Adrenal gland (tissue), 12 donors: ENCODE results near the gene MBLAC2. TPM values are rescaled to one million over a fixed set of nuclear protein-coding genes. Genes with fewer than 3 reads are reported as not detected.

Experiments
- DNase-seq, 7 donors: peaks; one replicate each; pipeline ENCODE4 v3.0.0-alpha.2; 2019 to 2020
- H3K27ac ChIP-seq, 5 donors: fragments of 200-600 bp; sonication (generic) in 4 of 5; 1 replicate in 3 of 5; 2 replicates in 2 of 5; pipeline versions ENCODE4 v1.5.1 to v1.8.0; 2016 to 2020; ENCODE audit warnings: mild to moderate bottlenecking in 1 of 5
- H3K27me3 ChIP-seq: fragments of 200-600 bp; 2 replicates; pipeline ENCODE4 v1.8.0; 2021
- H3K36me3 ChIP-seq, 2 donors: fragments of 200-600 bp; replicated peaks in 1 of 2; 1 replicate in 1 of 2; 2 replicates in 1 of 2; pipeline versions ENCODE4 v1.5.1 to v1.8.0; 2018 to 2022
- H3K4me1 ChIP-seq, 2 donors: fragments of 200-600 bp; replicated peaks in 1 of 2; 1 replicate in 1 of 2; 2 replicates in 1 of 2; pipeline versions ENCODE4 v1.5.1 to v1.8.0; 2018 to 2021
- H3K4me3 ChIP-seq, 4 donors: fragments of 200-600 bp; sonication (generic) in 3 of 4; one replicate each; pipeline ENCODE4 v1.5.1; 2016 to 2018
- H3K9me3 ChIP-seq, 3 donors: fragments of 200-600 bp; sonication (generic) in 1 of 3; replicated peaks in 1 of 3; 1 replicate in 2 of 3; 2 replicates in 1 of 3; pipeline versions ENCODE4 v1.5.1 to v1.8.0; 2016 to 2021
- CTCF ChIP-seq, 6 experiments: fragments of 450-650 bp in 4 of 6; fragments of 200-600 bp in 2 of 6; sonication (generic) in 1 of 6; IDR thresholded peaks; 1 replicate in 5 of 6; 2 replicates in 1 of 6; pipeline versions ENCODE4 v1.5.1 to v1.8.0; 2016 to 2021; ENCODE audit warnings: antibody characterized with exemption in 6 of 6, mild to moderate bottlenecking in 2 of 6, moderate library complexity in 1 of 6
- POLR2A ChIP-seq, 2 donors: fragments of 450-650 bp; IDR thresholded peaks; one replicate each; pipeline ENCODE4 v1.6.1; 2017; ENCODE audit warnings: antibody characterized with exemption in 2 of 2, mild to moderate bottlenecking in 2 of 2, moderate library complexity in 1 of 2
- WGBS, 4 donors: extraction: QIAGEN DNeasy Blood & Tissue Kit in 2 of 4; methylation state at CpG; one replicate each; pipeline versions ENCODE4 v1.1.5 to v1.1.7; 2013 to 2017; 5-methylcytosine and 5-hydroxymethylcytosine counted together
- intact Hi-C, 2 donors: fragments of 100-400 bp; cut with DNase I; formaldehyde crosslinking; loops; one replicate each; pipeline versions ENCODE4 v1.14.1 to v1.15.0; 2022 to 2023
- polyA plus RNA-seq, 3 donors: library from polyadenylated mRNA; stranded (reverse); fragments of 200-250 nt in 2 of 3; fragments of 350-450 nt in 1 of 3; fragmentation: Illumina TruSeq in 1 of 3; extraction: RNeasy Lipid Tissue Mini Kit (QIAGEN cat#74804) in 1 of 3; gene quantifications; one replicate each; pipeline ENCODE4 v1.2.3, GENCODE V29; 2013 to 2014
- total RNA-seq, 9 donors: library from RNA; depleted of rRNA in 4 of 9; stranded (reverse); fragments of >200 nt in 4 of 9; fragments of 120-200 nt in 1 of 9; fragmentation: NEBNext Ultra II Directional in 1 of 9; extraction: Animal tissue kit (Norgen Biotek cat#: 25700) in 1 of 9; gene quantifications; one replicate each; pipeline versions ENCODE4 v1.1.0 to v1.2.4, GENCODE V29; 2013 to 2023
- donor health status: healthy with polysubstance abuse.
- donor health status: Bipolar disorder and iron deficiency.
- donor health status: DM: yes; HTN: yes; CAD: no.
- donor health status: DM: no; HTN: no; CAD: no.
- donor health status: DM: no; HTN: no; CAD: no.
- donor health status: DM: yes; HTN: yes; CAD: no.

Gene MBLAC2
- total and polyA plus RNA-seq, 12 donors: 1.3 to 8.8 (median 4.8) TPM

- no peak for DNase-seq
- intact Hi-C loops: loop anchor here (10.0 kb wide), 3 partner anchors 97 to 347 kb away; no protein-coding TSS in a partner anchor
- H3K27ac ChIP-seq: no peak overlapping the region
- no peak overlapping the region for H3K4me3 ChIP-seq
- no peaks in the 10 kb centered on the region for H3K36me3 ChIP-seq
- no peaks in the 10 kb centered on the region for H3K9me3 ChIP-seq
- WGBS, 4 donors: 22 to 28% (median 25%) methylated on average over 1 of the region's 1 CpG
- TF ChIP-seq POLR2A (IDR thresholded peaks at IDR 0.05) (no peak), CTCF (IDR thresholded peaks at IDR 0.05) (no peak)
- H3K27me3 ChIP-seq: no peaks in the 10 kb centered on the region
- H3K4me1 ChIP-seq: peaks cover 0 to 11% of the 10 kb centered on the region in 2 donors
Observed at GRCh38 chr5:90438100-90438499, 36.5 kb downstream of the MBLAC2 start.

DNA sequence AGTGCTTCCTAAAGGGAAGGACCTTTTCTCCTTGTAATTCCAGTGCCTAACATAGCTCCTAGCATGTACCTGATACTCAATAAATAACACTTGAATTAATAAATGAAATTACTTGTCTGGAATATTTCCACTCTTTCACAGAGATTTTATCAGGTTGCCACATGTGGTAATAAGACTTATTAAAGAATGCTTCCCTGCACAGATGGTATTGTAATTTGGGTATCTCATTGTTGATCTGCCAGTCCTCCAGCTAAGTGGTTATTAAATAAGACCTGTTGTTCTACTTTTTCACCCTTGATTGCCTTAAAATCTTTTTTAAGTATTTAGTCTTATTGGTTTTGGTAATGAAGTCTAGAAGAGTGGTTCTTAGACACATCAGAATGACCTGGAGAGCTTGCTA, 36.9 kb downstream of the MBLAC2 start:
- Histone ChIP-seq H3K9me3 (no peaks in the 10 kb centered on the region), H3K27me3 (no peaks in the 10 kb centered on the region), H3K36me3 (no peaks in the 10 kb centered on the region), H3K4me1 (peaks cover 0 to 11% of the 10 kb centered on the region in 2 donors), H3K27ac (no peak overlapping the region), H3K4me3 (no peak overlapping the region)
- intact Hi-C loops: loop anchor here (10.0 kb wide), 3 partner anchors 97 to 347 kb away; no protein-coding TSS in a partner anchor
- DNase-seq: no peak
- TF ChIP-seq CTCF (IDR thresholded peaks at IDR 0.05) (no peak), POLR2A (IDR thresholded peaks at IDR 0.05) (no peak)

DNA sequence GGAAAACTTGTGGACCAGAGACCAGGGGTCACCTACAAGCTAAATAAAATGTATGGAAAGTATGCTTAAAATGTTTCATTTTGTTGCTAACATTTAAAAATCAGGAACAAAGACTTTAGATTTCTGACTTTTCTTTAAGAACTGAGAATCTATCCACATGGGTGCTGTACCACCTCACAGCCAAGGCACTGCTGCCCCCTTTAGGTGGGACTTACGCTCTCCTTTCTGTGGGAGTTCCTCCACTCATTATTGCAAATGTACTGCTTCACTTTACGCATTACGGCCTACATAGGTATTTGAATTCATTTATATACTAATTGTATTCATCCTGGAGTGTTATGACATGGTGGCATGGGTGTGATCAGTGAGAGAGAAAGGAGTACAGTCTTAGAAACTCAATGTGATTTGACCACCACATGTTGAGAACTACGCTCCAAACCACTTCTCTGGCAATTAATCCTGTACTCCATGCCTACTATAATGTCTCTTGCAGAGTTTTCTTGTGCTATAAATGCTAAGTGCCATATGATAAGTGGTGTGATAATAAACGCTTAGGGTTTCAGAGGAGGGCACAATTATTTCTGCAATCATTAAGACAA, 40.4 kb downstream of the MBLAC2 start:
- no peak overlapping the region for H3K4me3 ChIP-seq
- no peaks in the 10 kb centered on the region for H3K27me3 ChIP-seq
- 64 to 78% (median 72%) methylated on average over 5 of the region's 5 CpGs for WGBS, 4 donors
- TF ChIP-seq CTCF (IDR thresholded peaks at IDR 0.05) (peak in 5 of 6 experiments; percentile 20 to 49 (median 28)), POLR2A (IDR thresholded peaks at IDR 0.05) (no peak)
- DNase-seq: peak in 5 of 7 donors; percentile 26 to 62 (median 34)
- no peak overlapping the region for H3K27ac ChIP-seq
- H3K36me3 ChIP-seq: no peaks in the 10 kb centered on the region
- H3K9me3 ChIP-seq: no peaks in the 10 kb centered on the region
- intact Hi-C loops: loop anchor here (10.0 kb wide), 3 partner anchors 101 to 351 kb away; no protein-coding TSS in a partner anchor
- H3K4me1 ChIP-seq: peaks cover 0 to 1% of the 10 kb centered on the region in 2 donors

DNA sequence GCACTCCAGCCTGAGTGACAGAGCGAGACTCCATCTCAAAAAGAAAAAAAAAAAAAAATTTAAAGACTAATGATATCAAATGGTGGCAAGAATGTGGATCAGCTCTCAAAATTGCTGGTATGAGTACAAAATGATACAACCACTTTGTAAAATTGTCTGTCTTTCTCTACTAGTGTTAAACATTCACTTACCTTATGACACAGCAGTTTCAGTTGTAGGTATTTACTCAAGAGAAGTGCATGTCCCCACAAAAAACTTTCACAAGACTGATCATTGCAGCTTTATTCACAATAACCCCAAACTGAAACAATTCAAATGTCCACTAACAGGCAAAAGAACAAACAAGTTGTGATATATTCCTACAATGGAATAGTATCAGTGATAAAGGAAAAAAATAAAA, 50.3 kb downstream of the MBLAC2 start:
- Histone ChIP-seq H3K36me3 (no peaks in the 10 kb centered on the region), H3K27me3 (no peaks in the 10 kb centered on the region), H3K4me1 (no peaks in the 10 kb centered on the region), H3K4me3 (no peak overlapping the region), H3K27ac (no peak overlapping the region), H3K9me3 (no peaks in the 10 kb centered on the region)
- 79 to 100% (median 93%) methylated on average over 1 of the region's 1 CpG for WGBS, 4 donors
- intact Hi-C loops: no loop called here
- no peak for DNase-seq
- TF ChIP-seq POLR2A (IDR thresholded peaks at IDR 0.05): no peak
- TF ChIP-seq CTCF (IDR thresholded peaks at IDR 0.05): no peak
